GM21723 (cell line): ENCODE measurements around the gene TGFB2.

ENCODE experiments used
- ATAC-seq: cut with Tn5 transposase; IDR thresholded peaks from one replicate; pipeline ENCODE4 v1.9.1; 2021; ENCODE audit warnings: mild to moderate bottlenecking, moderate library complexity; ENCODE audit not compliant: unreplicated experiment

TGFB2 gene

GRCh38 chr1:218481116-218481775, 136.1 kb downstream of the TGFB2 start:
- no peak for ATAC-seq

DNA sequence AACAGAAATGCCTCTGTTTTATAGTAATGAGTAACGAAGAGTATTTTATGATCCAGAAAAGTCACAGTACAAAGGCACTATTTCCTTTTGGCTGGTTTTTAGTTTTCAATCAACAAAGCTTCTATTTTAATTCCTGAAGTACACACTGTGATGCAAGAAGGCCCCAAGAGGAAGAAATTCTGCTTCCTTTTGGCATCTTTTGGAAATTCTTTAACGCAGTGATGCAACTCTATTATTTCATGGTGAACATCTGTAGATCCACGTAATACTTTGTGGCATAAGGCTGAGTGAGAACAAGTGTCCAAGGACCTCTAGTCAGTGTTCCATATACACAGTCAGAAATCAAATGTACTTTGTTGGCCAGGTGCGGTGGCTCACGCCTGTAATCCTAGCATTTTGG, 137.5 kb downstream of the TGFB2 start:
- no peak for ATAC-seq

DNA sequence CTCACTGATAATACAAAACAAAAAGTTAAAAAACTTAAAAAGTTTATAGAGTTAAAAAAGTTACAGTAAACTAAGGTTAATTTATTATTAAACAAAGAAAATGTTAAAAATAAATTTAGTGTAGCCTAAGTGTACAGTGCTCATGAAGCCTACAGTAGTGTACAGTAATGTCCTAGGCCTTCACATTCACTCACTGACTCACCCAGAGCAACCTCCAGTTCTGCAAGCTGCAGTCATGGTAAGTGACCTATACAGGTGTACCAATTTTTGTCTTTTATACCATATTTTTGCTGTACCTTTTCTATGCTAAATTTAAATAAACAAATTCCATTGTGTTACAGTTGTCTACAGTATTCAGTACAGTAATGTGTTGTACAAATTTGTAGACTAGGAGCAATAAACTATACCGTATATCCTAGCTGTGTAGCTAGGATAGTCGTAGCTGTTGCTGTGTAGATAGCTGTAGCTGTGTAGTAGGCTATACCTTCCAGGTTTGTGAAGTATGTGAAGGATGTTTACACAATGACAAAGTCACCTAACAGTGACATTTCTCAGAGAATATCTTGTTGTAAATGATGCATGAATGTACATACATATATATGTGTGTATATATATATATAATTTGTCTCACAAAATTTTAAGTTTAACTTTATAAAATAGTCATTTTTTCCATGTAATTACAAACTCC, 140.2 kb downstream of the TGFB2 start:
- ATAC-seq = no peak

DNA sequence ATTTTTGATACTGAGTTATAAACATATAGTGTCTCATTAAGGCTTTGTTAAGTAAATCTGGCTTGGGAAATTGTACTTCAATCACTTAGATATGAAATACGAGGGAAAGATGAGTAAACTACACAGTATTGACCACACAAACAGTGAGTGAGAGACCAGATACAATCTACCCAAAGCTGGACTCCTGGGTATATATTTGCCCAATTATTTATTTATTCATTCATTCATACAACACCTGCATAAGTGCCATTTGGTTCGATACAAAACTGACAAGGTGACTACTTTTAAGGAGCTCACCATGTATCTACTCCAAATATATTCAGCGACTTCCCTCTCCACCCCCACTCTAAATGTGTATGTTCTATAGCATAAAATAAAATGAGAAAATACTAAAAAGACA, 143.4 kb downstream of the TGFB2 start:
- ATAC-seq = no peak

DNA sequence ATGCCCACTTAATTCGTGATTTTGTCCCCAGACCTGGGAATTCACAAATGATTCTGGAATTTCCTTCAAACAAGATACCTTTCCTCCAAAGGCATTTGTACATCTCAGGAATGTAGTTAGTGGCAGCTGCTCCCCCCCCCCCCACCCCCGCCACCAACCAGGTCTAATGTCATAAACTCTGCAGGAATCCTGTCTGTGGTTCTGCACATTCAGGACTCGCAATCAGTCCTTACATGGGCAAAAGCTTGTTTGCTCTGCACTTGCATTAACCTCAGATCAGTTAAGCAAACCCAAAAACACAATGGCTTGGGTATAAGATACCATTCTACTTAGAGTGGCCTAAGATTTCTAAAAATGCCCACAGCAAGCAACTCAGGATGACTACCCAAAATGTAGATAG, 143.8 kb downstream of the TGFB2 start:
- no peak for ATAC-seq

- ATAC-seq = no peak
These were observed 145.3 kb downstream of the TGFB2 start for GRCh38 chr1:218490406-218490922.

DNA sequence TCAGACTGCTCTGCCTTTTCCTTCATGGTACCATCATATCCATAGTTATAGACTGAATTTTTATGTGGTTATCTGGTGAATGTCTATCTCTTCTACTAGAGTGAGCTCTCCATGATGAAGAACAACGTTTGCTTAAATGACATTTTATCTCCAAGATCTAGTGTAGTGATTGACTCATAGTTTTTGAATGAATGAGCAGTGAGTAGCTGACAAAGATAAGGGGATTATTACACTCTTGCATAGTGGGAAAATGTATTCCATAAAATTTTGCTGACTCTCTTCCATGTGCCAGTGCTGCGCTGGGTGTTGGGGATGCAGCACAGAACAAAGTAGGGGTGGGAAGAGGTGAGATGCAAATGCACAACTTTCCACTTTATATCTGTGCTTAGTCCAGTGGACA, 147.7 kb downstream of the TGFB2 start:
- no peak for ATAC-seq

DNA sequence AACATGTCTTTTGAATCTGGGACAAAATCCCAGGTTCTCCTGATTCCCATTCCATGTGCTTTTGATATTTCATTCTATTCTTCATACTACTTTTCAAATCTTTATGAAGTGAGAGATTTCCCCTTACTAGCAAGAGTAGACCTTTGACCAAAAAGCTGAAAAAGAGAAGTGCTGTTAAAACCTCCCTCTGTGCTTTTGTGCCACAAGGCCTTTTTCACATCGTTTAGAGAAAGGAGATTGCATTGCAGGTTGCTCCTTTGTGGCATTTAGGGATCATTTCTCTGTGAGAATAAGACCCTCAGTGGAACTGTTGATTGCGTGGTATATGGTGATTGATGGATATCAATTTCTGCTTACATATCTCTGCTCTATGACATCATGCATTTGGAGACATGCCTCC, 148.8 kb downstream of the TGFB2 start:
- ATAC-seq = no peak
